HCT116 (cell line): ENCODE results near the gene ITPR1. TPM values are rescaled to one million over a fixed set of nuclear protein-coding genes. Genes with fewer than 3 reads are reported as not detected.

Experiments
- ATAC-seq: fragments of 200-7000 bp; cut with Tn5 transposase; 2 replicates; pipeline ENCODE4 v1.9.1; 2020; ENCODE audit warnings: mild to moderate bottlenecking, moderate library complexity
- BruUV-seq: library from RNA; stranded (reverse); fragments of 400-500 nt; replicated peaks from 2 replicates; lab custom pipeline; 2021; lab: Mats Ljungman, UMichigan
- CTCF ChIA-PET: fragments of 300-600 bp; sonication (Branson Sonifier 250); formaldehyde crosslinking; loops from one replicate; lab custom pipeline; 2021; ENCODE audit warnings: antibody characterized with exemption; lab: Charles Lee
- POLR2A ChIA-PET: fragments of 300-600, 350-600 bp; sonication (Branson Sonifier 250); formaldehyde crosslinking; loops from one replicate; lab custom pipeline; 2021; ENCODE audit warnings: antibody characterized with exemption; lab: Charles Lee
- RAD21 ChIA-PET, 2 experiments: fragments of 300-600 bp; sonication (Branson Sonifier 250); formaldehyde crosslinking; loops; one replicate each; lab custom pipeline; 2023; ENCODE audit warnings: low total read pairs in 2 of 2; ENCODE audit not compliant: uncharacterized antibody in 2 of 2, unreplicated experiment in 2 of 2, low non-redundant PET in 1 of 2; lab: Charles Lee
- DNase-seq: peaks from one replicate; pipeline ENCODE4 v3.0.0-alpha.2; 2010; ENCODE audit warnings: low read depth, low spot score
- H2AFZ ChIP-seq: fragments of 200-600 bp; shearing (Covaris generic), sonication (generic); 2 replicates; pipeline ENCODE4 v1.6.1; 2017; ENCODE audit warnings: low read depth, mixed run types, mixed read lengths, antibody characterized with exemption, low read length; ENCODE audit not compliant: poor library complexity, severe bottlenecking
- H3K27ac ChIP-seq: 2 replicates; pipeline ENCODE4 v1.5.1; 2012; ENCODE audit warnings: low read depth, low read length
- H3K27me3 ChIP-seq: fragments of 200-600 bp; sonication (generic); 2 replicates; pipeline ENCODE4 v1.6.1; 2016; ENCODE audit warnings: mixed run types, low read length, mixed read lengths; ENCODE audit not compliant: insufficient read depth
- H3K36me3 ChIP-seq, 2 experiments: fragments of 200-500 bp in 1 of 2; fragments of 200-600 bp in 1 of 2; sonication (Bioruptor generic) in 1 of 2; sonication (generic) in 1 of 2; 2 replicates each; pipeline versions ENCODE4 v1.5.1 to v1.6.1; 2014 to 2016; ENCODE audit warnings: low read length in 2 of 2, inconsistent platforms in 1 of 2, mixed read lengths in 1 of 2, mixed run types in 1 of 2; ENCODE audit not compliant: insufficient read depth in 2 of 2, control insufficient read depth in 1 of 2
- H3K4me1 ChIP-seq, 2 experiments: fragments of 200-600 bp in 1 of 2; sonication (generic) in 1 of 2; 2 replicates each; pipeline versions ENCODE4 v1.5.1 to v1.6.1; 2012 to 2017; ENCODE audit warnings: low read length in 2 of 2, inconsistent platforms in 1 of 2, mild to moderate bottlenecking in 1 of 2, mixed read lengths in 1 of 2, mixed run types in 1 of 2, moderate library complexity in 1 of 2; ENCODE audit not compliant: insufficient read depth in 2 of 2, control insufficient read depth in 1 of 2
- H3K4me2 ChIP-seq: fragments of 200-600 bp; sonication (generic); 2 replicates; pipeline ENCODE4 v1.6.1; 2017; ENCODE audit warnings: mixed run types, low read length, mixed read lengths
- H3K4me3 ChIP-seq, 2 experiments: fragments of 200-600 bp in 1 of 2; sonication (generic) in 1 of 2; replicated peaks in 1 of 2; 2 replicates each; pipeline ENCODE4 v1.5.1; 2011 to 2016; ENCODE audit warnings: low read length in 2 of 2, control low read depth in 1 of 2, low read depth in 1 of 2, mild to moderate bottlenecking in 1 of 2, mixed read lengths in 1 of 2, mixed run types in 1 of 2
- H3K79me2 ChIP-seq: fragments of 200-600 bp; sonication (generic); 2 replicates; pipeline ENCODE4 v1.6.1; 2017; ENCODE audit warnings: mild to moderate bottlenecking, mixed run types, low read length, moderate library complexity, mixed read lengths; ENCODE audit not compliant: insufficient read depth
- H3K9ac ChIP-seq: fragments of 200-600 bp; sonication (generic); 2 replicates; pipeline ENCODE4 v1.6.1; 2016; ENCODE audit warnings: low read length, mixed read lengths
- H3K9me2 ChIP-seq: fragments of 200-600 bp; sonication (generic), shearing (Covaris generic); 2 replicates; pipeline ENCODE4 v1.6.1; 2017; ENCODE audit warnings: mixed run types, mild to moderate bottlenecking, moderate library complexity; ENCODE audit not compliant: insufficient read depth
- H3K9me3 ChIP-seq, 2 experiments: fragments of 200-500 bp in 1 of 2; fragments of 200-600 bp in 1 of 2; sonication (Bioruptor generic) in 1 of 2; sonication (generic) in 1 of 2; 2 replicates each; pipeline ENCODE4 v1.6.1; 2014 to 2017; ENCODE audit warnings: low read length in 2 of 2, mixed read lengths in 2 of 2, inconsistent platforms in 1 of 2, low read depth in 1 of 2, mild to moderate bottlenecking in 1 of 2, mixed run types in 1 of 2, moderate library complexity in 1 of 2; ENCODE audit not compliant: control insufficient read depth in 1 of 2, insufficient read depth in 1 of 2
- H4K20me1 ChIP-seq: fragments of 200-600 bp; sonication (generic), shearing (Covaris generic); 2 replicates; pipeline ENCODE4 v1.6.1; 2017; ENCODE audit warnings: mixed run types, mild to moderate bottlenecking, moderate library complexity; ENCODE audit not compliant: insufficient read depth
- EZH2 ChIP-seq: fragments of 200-600 bp; sonication (generic); IDR thresholded peaks from 2 replicates; pipeline ENCODE4 v1.6.1; 2017; ENCODE audit warnings: antibody characterized with exemption, mixed run types
- EZH2phosphoT487 ChIP-seq: fragments of 200-600 bp; IDR thresholded peaks from 2 replicates; pipeline ENCODE4 v1.6.1; 2018; ENCODE audit warnings: antibody characterized with exemption, borderline replicate concordance
- FOSL1 ChIP-seq: IDR thresholded peaks from 2 replicates; pipeline ENCODE4 v1.6.1; 2012; ENCODE audit warnings: low read depth
- JUND ChIP-seq: IDR thresholded peaks from 2 replicates; pipeline ENCODE4 v1.6.1; 2012
- POLR2A ChIP-seq: IDR thresholded peaks from 2 replicates; pipeline ENCODE4 v1.7.0; 2011; ENCODE audit warnings: borderline replicate concordance; ENCODE audit not compliant: insufficient read depth, insufficient read length; ENCODE audit errors: extremely low read depth
- RAD21 ChIP-seq: IDR thresholded peaks from 2 replicates; pipeline ENCODE4 v1.6.1; 2012; ENCODE audit warnings: low read depth, mild to moderate bottlenecking
- SIN3A ChIP-seq: IDR thresholded peaks from 2 replicates; pipeline ENCODE4 v1.6.1; 2012; ENCODE audit warnings: low read depth
- SRF ChIP-seq: IDR thresholded peaks from 2 replicates; pipeline ENCODE4 v1.6.1; 2012; ENCODE audit warnings: low read depth
- ZNF274 ChIP-seq: fragments of 200-500 bp; sonication (Bioruptor generic); IDR thresholded peaks from 2 replicates; pipeline ENCODE4 v1.6.1; 2014; ENCODE audit warnings: mild to moderate bottlenecking, low read depth, low read length, inconsistent platforms
- intact Hi-C: fragments of 100-400 bp; cut with micrococcal nuclease; formaldehyde crosslinking; loops from 2 replicates; pipeline ENCODE4 v1.10.0; 2022
- total RNA-seq: library from RNA; stranded (reverse); gene quantifications from one replicate; pipeline ENCODE4 v1.2.1, GENCODE V29; 2021; ENCODE audit not compliant: unreplicated experiment
- TF ChIP-seq, protein P1 (sequence below): IDR thresholded peaks from 2 replicates; pipeline ENCODE4 v1.6.1; 2012; ENCODE audit warnings: low read depth
- TF ChIP-seq, protein P2 (sequence below): IDR thresholded peaks from 2 replicates; pipeline ENCODE4 v1.6.1; 2012
- TF ChIP-seq, protein P3 (sequence below): IDR thresholded peaks from 2 replicates; pipeline ENCODE4 v1.6.1; 2012
- TF ChIP-seq, protein P4 (sequence below): IDR thresholded peaks from 2 replicates; pipeline ENCODE4 v1.6.1; 2011; ENCODE audit warnings: mild to moderate bottlenecking, low read length, moderate library complexity; ENCODE audit not compliant: insufficient replicate concordance; ENCODE audit errors: extremely low read depth

The ITPR1 gene
- total RNA-seq, 1 experiment from 2014 or later: 9.2 TPM

DNA sequence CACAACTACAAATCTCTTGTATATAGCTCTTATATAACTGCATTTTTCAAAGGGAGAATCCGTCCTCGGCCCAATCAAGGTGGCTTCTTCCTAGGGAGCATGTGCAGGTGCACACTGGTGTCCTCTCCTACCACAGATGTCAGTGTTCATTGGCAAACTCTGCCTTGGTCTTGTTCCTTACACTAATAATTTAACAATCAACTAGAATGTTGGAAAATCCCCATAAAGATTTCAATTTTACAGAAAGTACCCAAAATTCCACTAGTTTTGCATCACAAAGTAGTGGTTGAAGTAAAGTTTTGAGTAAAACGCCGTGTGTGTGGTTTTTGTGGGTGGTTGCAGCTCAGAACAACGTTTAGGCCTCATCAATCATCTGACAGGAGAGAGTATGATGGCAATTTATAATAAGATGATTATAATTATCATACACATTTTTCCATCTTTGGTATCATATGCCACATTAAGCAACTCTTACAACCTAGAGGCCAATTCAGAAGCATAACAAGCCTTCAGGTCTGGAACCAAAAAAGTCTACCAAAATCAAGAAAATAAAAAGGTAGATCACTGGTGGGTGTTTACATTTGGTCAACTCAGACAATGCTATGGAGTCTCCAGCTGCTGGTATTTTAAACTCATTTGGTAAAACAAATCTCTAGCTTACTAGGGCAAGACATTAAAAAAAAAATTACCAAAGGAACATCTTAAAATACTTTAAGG, 357.2 kb downstream of the ITPR1 start (continued):
- TF ChIP-seq, protein P1, sequence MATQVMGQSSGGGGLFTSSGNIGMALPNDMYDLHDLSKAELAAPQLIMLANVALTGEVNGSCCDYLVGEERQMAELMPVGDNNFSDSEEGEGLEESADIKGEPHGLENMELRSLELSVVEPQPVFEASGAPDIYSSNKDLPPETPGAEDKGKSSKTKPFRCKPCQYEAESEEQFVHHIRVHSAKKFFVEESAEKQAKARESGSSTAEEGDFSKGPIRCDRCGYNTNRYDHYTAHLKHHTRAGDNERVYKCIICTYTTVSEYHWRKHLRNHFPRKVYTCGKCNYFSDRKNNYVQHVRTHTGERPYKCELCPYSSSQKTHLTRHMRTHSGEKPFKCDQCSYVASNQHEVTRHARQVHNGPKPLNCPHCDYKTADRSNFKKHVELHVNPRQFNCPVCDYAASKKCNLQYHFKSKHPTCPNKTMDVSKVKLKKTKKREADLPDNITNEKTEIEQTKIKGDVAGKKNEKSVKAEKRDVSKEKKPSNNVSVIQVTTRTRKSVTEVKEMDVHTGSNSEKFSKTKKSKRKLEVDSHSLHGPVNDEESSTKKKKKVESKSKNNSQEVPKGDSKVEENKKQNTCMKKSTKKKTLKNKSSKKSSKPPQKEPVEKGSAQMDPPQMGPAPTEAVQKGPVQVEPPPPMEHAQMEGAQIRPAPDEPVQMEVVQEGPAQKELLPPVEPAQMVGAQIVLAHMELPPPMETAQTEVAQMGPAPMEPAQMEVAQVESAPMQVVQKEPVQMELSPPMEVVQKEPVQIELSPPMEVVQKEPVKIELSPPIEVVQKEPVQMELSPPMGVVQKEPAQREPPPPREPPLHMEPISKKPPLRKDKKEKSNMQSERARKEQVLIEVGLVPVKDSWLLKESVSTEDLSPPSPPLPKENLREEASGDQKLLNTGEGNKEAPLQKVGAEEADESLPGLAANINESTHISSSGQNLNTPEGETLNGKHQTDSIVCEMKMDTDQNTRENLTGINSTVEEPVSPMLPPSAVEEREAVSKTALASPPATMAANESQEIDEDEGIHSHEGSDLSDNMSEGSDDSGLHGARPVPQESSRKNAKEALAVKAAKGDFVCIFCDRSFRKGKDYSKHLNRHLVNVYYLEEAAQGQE: no peak
- TF ChIP-seq POLR2A (no peak), JUND (no peak), EZH2 (no peak), SRF (no peak), FOSL1 (no peak)
- TF ChIP-seq, protein P2, sequence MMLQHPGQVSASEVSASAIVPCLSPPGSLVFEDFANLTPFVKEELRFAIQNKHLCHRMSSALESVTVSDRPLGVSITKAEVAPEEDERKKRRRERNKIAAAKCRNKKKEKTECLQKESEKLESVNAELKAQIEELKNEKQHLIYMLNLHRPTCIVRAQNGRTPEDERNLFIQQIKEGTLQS: no peak
- TF ChIP-seq, protein P3, sequence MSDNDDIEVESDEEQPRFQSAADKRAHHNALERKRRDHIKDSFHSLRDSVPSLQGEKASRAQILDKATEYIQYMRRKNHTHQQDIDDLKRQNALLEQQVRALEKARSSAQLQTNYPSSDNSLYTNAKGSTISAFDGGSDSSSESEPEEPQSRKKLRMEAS: no peak

DNA sequence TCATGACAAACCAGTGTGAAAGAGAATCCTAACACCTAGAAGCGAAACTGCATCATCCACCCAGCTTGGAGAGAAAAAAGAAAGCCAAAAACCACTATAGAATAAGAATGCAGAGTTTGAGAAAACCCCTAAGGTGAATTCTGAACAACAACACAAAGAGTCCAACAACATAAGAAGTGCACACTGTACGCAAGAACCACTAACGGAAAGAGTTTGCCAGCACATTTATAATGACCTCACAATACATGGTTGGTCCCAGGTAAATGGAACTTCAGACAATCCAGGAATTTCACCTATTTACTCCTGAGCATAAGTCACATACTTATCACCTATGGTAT, 357.7 kb downstream of the ITPR1 start:
- Histone ChIP-seq H2AFZ (no peak overlapping the region), H3K9ac (no peak overlapping the region), H3K27ac (no peak overlapping the region)
- intact Hi-C loops: no loop called here
- TF ChIP-seq, protein P4, sequence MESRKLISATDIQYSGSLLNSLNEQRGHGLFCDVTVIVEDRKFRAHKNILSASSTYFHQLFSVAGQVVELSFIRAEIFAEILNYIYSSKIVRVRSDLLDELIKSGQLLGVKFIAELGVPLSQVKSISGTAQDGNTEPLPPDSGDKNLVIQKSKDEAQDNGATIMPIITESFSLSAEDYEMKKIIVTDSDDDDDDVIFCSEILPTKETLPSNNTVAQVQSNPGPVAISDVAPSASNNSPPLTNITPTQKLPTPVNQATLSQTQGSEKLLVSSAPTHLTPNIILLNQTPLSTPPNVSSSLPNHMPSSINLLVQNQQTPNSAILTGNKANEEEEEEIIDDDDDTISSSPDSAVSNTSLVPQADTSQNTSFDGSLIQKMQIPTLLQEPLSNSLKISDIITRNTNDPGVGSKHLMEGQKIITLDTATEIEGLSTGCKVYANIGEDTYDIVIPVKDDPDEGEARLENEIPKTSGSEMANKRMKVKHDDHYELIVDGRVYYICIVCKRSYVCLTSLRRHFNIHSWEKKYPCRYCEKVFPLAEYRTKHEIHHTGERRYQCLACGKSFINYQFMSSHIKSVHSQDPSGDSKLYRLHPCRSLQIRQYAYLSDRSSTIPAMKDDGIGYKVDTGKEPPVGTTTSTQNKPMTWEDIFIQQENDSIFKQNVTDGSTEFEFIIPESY: no peak
- TF ChIP-seq ZNF274 (no peak), EZH2phosphoT487 (no peak), SIN3A (no peak), RAD21 (no peak)
- TF ChIP-seq, all 23 proteins: peak for 0
- POLR2A ChIA-PET: no interaction called here
- Histone ChIP-seq H3K4me2 (no peak overlapping the region), H3K4me3 (no peak overlapping the region), H3K9me3 (no peaks in the 10 kb centered on the region), H4K20me1 (no peaks in the 10 kb centered on the region), H3K4me1 (no peaks in the 10 kb centered on the region), H3K9me2 (no peaks in the 10 kb centered on the region), H3K79me2 (no peaks in the 10 kb centered on the region), H3K27me3 (no peaks in the 10 kb centered on the region), H3K36me3 (no peaks in the 10 kb centered on the region)
- BruUV-seq: no TSS peak
- CTCF ChIA-PET: no interaction called here
- ATAC-seq (no peak), DNase-seq (no peak)
- RAD21 ChIA-PET: no interaction called here
